Fibroblast of lung (primary cell): Measurements from ENCODE around the gene CWC27. TPM values are rescaled to one million over a fixed set of nuclear protein-coding genes. Genes with fewer than 3 reads are reported as not detected.

Experiments used
- DNase-seq, 2 donors: peaks; one replicate each; pipeline versions ENCODE4 v3.0.0 to v3.0.0-alpha.2; 2010; ENCODE audit warnings: low read depth in 2 of 2
- H2AFZ ChIP-seq: 2 replicates; pipeline ENCODE4 v1.5.1; 2012; ENCODE audit warnings: low read length, control low read depth, inconsistent platforms
- H3K27ac ChIP-seq: 2 replicates; pipeline ENCODE4 v1.5.1; 2011; ENCODE audit warnings: low read length, control low read depth; ENCODE audit not compliant: insufficient read depth
- H3K27me3 ChIP-seq: 2 replicates; pipeline ENCODE4 v1.5.1; 2011; ENCODE audit warnings: mild to moderate bottlenecking, low read length; ENCODE audit not compliant: control insufficient read depth, insufficient read depth
- H3K36me3 ChIP-seq: 2 replicates; pipeline ENCODE4 v1.5.1; 2011; ENCODE audit warnings: low read length; ENCODE audit not compliant: control insufficient read depth, insufficient read depth
- H3K4me1 ChIP-seq: 2 replicates; pipeline ENCODE4 v1.5.1; 2011; ENCODE audit warnings: low read length; ENCODE audit not compliant: control insufficient read depth, insufficient read depth; ENCODE audit errors: extremely low read depth
- H3K4me2 ChIP-seq: 2 replicates; pipeline ENCODE4 v1.5.1; 2011; ENCODE audit warnings: low read length, control low read depth; ENCODE audit not compliant: insufficient read depth; ENCODE audit errors: extremely low read depth
- H3K4me3 ChIP-seq, 4 experiments: fragments of 200-600 bp in 1 of 4; sonication (generic) in 1 of 4; replicated peaks in 1 of 4; 2 replicates each; pipeline ENCODE4 v1.5.1; 2011 to 2016; ENCODE audit warnings: low read length in 4 of 4, low read depth in 3 of 4, mild to moderate bottlenecking in 3 of 4, control low read depth in 2 of 4, inconsistent platforms in 1 of 4, mixed read lengths in 1 of 4; ENCODE audit not compliant: insufficient read depth in 1 of 4; ENCODE audit errors: control extremely low read depth in 1 of 4
- H3K79me2 ChIP-seq: 2 replicates; pipeline ENCODE4 v1.5.1; 2012; ENCODE audit warnings: mild to moderate bottlenecking, low read length, inconsistent platforms; ENCODE audit not compliant: control insufficient read depth, insufficient read depth
- H3K9ac ChIP-seq: 2 replicates; pipeline ENCODE4 v1.5.1; 2011; ENCODE audit warnings: mild to moderate bottlenecking, low read length, control low read depth; ENCODE audit not compliant: insufficient read depth
- H3K9me3 ChIP-seq: 2 replicates; pipeline ENCODE4 v1.5.1; 2012; ENCODE audit warnings: low read depth, low read length; ENCODE audit not compliant: control insufficient read depth, insufficient read depth
- H4K20me1 ChIP-seq: 2 replicates; pipeline ENCODE4 v1.5.1; 2011; ENCODE audit warnings: low read length; ENCODE audit not compliant: control insufficient read depth, insufficient read depth; ENCODE audit errors: extremely low read depth
- CTCF ChIP-seq, 2 donors: IDR thresholded peaks in 1 of 2; conservative IDR thresholded peaks in 1 of 2; 1 replicate in 1 of 2; 2 replicates in 1 of 2; pipeline ENCODE4 v1.5.1; 2011 to 2012; ENCODE audit warnings: low read length in 2 of 2, control low read depth in 1 of 2, inconsistent platforms in 1 of 2, low read depth in 1 of 2, mild to moderate bottlenecking in 1 of 2
- EZH2 ChIP-seq: IDR thresholded peaks from 2 replicates; pipeline ENCODE4 v1.5.1; 2012; ENCODE audit warnings: low read length, control low read depth, mild to moderate bottlenecking; ENCODE audit errors: missing control alignments
- polyA plus RNA-seq, 2 donors: library from polyadenylated mRNA; depleted of rRNA in 1 of 2; stranded (reverse) in 1 of 2; unstranded in 1 of 2; fragments of >200 nt; gene quantifications; 2 replicates each; pipeline ENCODE4 v1.2.1, GENCODE V29; 2011 to 2012; ENCODE audit warnings: missing spikeins in 1 of 2
- total RNA-seq: library from RNA; depleted of rRNA; stranded (reverse); fragments of >200 nt; gene quantifications from 2 replicates; pipeline ENCODE4 v1.2.1, GENCODE V29; 2014

CWC27 gene
- total and polyA plus RNA-seq, 2 donors (not counting 1 experiment from before 2014, with no cell fraction given), result 17.3 to 37.5 TPM

- no peak overlapping the region for H3K4me3 ChIP-seq
- H3K27ac ChIP-seq, result no peak overlapping the region
- peak in 1 of 2 donors; percentile 82 for DNase-seq
- no peak overlapping the region for H3K9ac ChIP-seq
- TF ChIP-seq EZH2 (no peak), CTCF (conservative IDR thresholded peaks at IDR 0.05 in 1 of 2, IDR thresholded peaks at IDR 0.05 in 1 of 2; ENCODE audit: low read depth in 1 of 2, low read length in 2 of 2) (no peak)
- no peak overlapping the region for H2AFZ ChIP-seq
- H3K27me3 ChIP-seq, result no peaks in the 10 kb centered on the region
- H3K9me3 ChIP-seq, result no peaks in the 10 kb centered on the region
- H4K20me1 ChIP-seq, result no peaks in the 10 kb centered on the region
- no peaks in the 10 kb centered on the region for H3K36me3 ChIP-seq
- no peaks in the 10 kb centered on the region for H3K4me1 ChIP-seq
- H3K4me2 ChIP-seq, result no peak overlapping the region
- H3K79me2 ChIP-seq, result no peaks in the 10 kb centered on the region
These were observed 22.3 kb upstream of the CWC27 start for GRCh38 chr5:64746446-64746845.

GRCh38 chr5:64749385-64749784 lies 19.3 kb upstream of the CWC27 start:
- no peaks in the 10 kb centered on the region for H3K36me3 ChIP-seq
- no peak overlapping the region for H3K4me3 ChIP-seq
- H3K4me2 ChIP-seq, result no peak overlapping the region
- H3K27ac ChIP-seq, result no peak overlapping the region
- no peaks in the 10 kb centered on the region for H3K79me2 ChIP-seq
- no peaks in the 10 kb centered on the region for H3K27me3 ChIP-seq
- no peak for TF ChIP-seq CTCF (conservative IDR thresholded peaks at IDR 0.05 in 1 of 2, IDR thresholded peaks at IDR 0.05 in 1 of 2; ENCODE audit: low read depth in 1 of 2, low read length in 2 of 2)
- no peak for TF ChIP-seq EZH2
- no peaks in the 10 kb centered on the region for H3K4me1 ChIP-seq
- H3K9ac ChIP-seq, result no peak overlapping the region
- no peak for DNase-seq
- H3K9me3 ChIP-seq, result no peaks in the 10 kb centered on the region
- H4K20me1 ChIP-seq, result no peaks in the 10 kb centered on the region
- no peak overlapping the region for H2AFZ ChIP-seq

GRCh38 chr5:64754066-64754465 lies 14.7 kb upstream of the CWC27 start:
- no peak for DNase-seq
- H3K4me3 ChIP-seq, result no peak overlapping the region
- H3K9ac ChIP-seq, result no peak overlapping the region
- no peak overlapping the region for H2AFZ ChIP-seq
- no peaks in the 10 kb centered on the region for H3K36me3 ChIP-seq
- H3K4me1 ChIP-seq, result no peaks in the 10 kb centered on the region
- H3K79me2 ChIP-seq, result peaks cover 15% of the 10 kb centered on the region
- no peaks in the 10 kb centered on the region for H4K20me1 ChIP-seq
- H3K27ac ChIP-seq, result no peak overlapping the region
- TF ChIP-seq EZH2, result no peak
- TF ChIP-seq CTCF (conservative IDR thresholded peaks at IDR 0.05 in 1 of 2, IDR thresholded peaks at IDR 0.05 in 1 of 2; ENCODE audit: low read depth in 1 of 2, low read length in 2 of 2), result no peak
- no peaks in the 10 kb centered on the region for H3K9me3 ChIP-seq
- H3K27me3 ChIP-seq, result no peaks in the 10 kb centered on the region
- H3K4me2 ChIP-seq, result no peak overlapping the region
